DND-41 (cell line): Measurements from ENCODE around the gene ADAMTSL3.

Experiments used
- CTCF ChIP-seq: IDR thresholded peaks from 2 replicates; pipeline ENCODE4 v1.5.1; 2012; ENCODE audit warnings: borderline replicate concordance, low read length, moderate library complexity, mild to moderate bottlenecking; ENCODE audit not compliant: poor library complexity, severe bottlenecking; ENCODE audit errors: extremely low read depth
- EZH2 ChIP-seq: IDR thresholded peaks from 3 replicates; pipeline ENCODE4 v1.6.1; 2012; ENCODE audit warnings: borderline replicate concordance, low read depth, mild to moderate bottlenecking, moderate library complexity, low read length, inconsistent platforms; ENCODE audit not compliant: severe bottlenecking

- TF ChIP-seq CTCF (no peak), EZH2 (no peak)
Measured at GRCh38 chr15:83918011-83918410, 264.1 kb downstream of the ADAMTSL3 start.
